Measurements from ENCODE around the gene PLA2G12B.
"Not testable (repeated sequence)": the region's sequence is repeated elsewhere in the genome, so short reads cannot be mapped to it uniquely, and the experiment has no call there.

- not testable (repeated sequence) for TF ChIP-seq CTCF (IDR thresholded peaks at IDR 0.05; ENCODE audit: low read depth, low read length, poor library complexity, severe bottlenecking); EZH2phosphoT487 (IDR thresholded peaks at IDR 0.05; ENCODE audit: borderline replicate concordance, low read length)
Measured at GRCh38 chr10:72995459-72995858, 40.9 kb upstream of the PLA2G12B start.

Measured in DOHH2 (cell line).